Neural progenitor cell (in vitro differentiated cells): ENCODE data around the gene FARS2. TPM values are rescaled to one million over a fixed set of nuclear protein-coding genes. Genes with fewer than 3 reads are reported as not detected.

Experiments used
- DNase-seq: peaks from one replicate; pipeline ENCODE4 v3.0.0-alpha.2; 2016; ENCODE audit warnings: low spot score
- H2AFZ ChIP-seq: fragments of 200-600 bp; sonication (generic); replicated peaks from 2 replicates; pipeline ENCODE4 v1.6.1; 2016; ENCODE audit warnings: antibody characterized with exemption
- H3F3A ChIP-seq: fragments of 200-600 bp; sonication (generic); 2 replicates; pipeline ENCODE4 v1.6.1; 2016; ENCODE audit warnings: antibody characterized with exemption, low read depth
- H3K27ac ChIP-seq: fragments of 200-600 bp; sonication (generic); 2 replicates; pipeline ENCODE4 v1.5.1; 2016; ENCODE audit warnings: mild to moderate bottlenecking
- H3K27me3 ChIP-seq: fragments of 200-600 bp; sonication (generic); 2 replicates; pipeline ENCODE4 v1.6.1; 2016; ENCODE audit warnings: mild to moderate bottlenecking, moderate library complexity
- H3K36me3 ChIP-seq: fragments of 200-600 bp; sonication (generic); 2 replicates; pipeline ENCODE4 v1.5.1; 2016
- H3K4me1 ChIP-seq: fragments of 200-600 bp; sonication (generic); 2 replicates; pipeline ENCODE4 v1.6.1; 2016; ENCODE audit warnings: mixed run types
- H3K4me2 ChIP-seq: fragments of 200-600 bp; sonication (generic); 2 replicates; pipeline ENCODE4 v1.6.1; 2016
- H3K4me3 ChIP-seq: fragments of 200-600 bp; sonication (generic); 2 replicates; pipeline ENCODE4 v1.5.1; 2016
- H3K79me2 ChIP-seq: fragments of 200-600 bp; sonication (generic); 2 replicates; pipeline ENCODE4 v1.6.1; 2016; ENCODE audit warnings: low read depth
- H3K9ac ChIP-seq: fragments of 200-600 bp; sonication (generic); 2 replicates; pipeline ENCODE4 v1.6.1; 2016
- H3K9me3 ChIP-seq: fragments of 200-600 bp; sonication (generic); 2 replicates; pipeline ENCODE4 v1.5.1; 2016; ENCODE audit warnings: low read depth
- H4K20me1 ChIP-seq: fragments of 200-600 bp; sonication (generic); 2 replicates; pipeline ENCODE4 v1.6.1; 2016; ENCODE audit warnings: low read depth
- H3K27ac Mint-ChIP-seq: 3 replicates; pipeline ENCODE4 v1.8.0; 2021; ENCODE audit warnings: mixed read lengths
- H3K27me3 Mint-ChIP-seq: 2 replicates; pipeline ENCODE4 v1.8.0; 2022; ENCODE audit warnings: low read depth, mild to moderate bottlenecking, inconsistent platforms, moderate library complexity, mixed read lengths; ENCODE audit not compliant: insufficient read depth
- H3K36me3 Mint-ChIP-seq: 3 replicates; pipeline ENCODE4 v1.8.0; 2021; ENCODE audit warnings: mixed read lengths
- H3K4me1 Mint-ChIP-seq: 3 replicates; pipeline ENCODE4 v1.8.0; 2021; ENCODE audit warnings: mixed read lengths
- H3K4me3 Mint-ChIP-seq: 3 replicates; pipeline ENCODE4 v1.8.0; 2021; ENCODE audit warnings: mild to moderate bottlenecking, moderate library complexity, mixed read lengths
- H3K9me3 Mint-ChIP-seq: 3 replicates; pipeline ENCODE4 v1.8.0; 2020; ENCODE audit warnings: mixed read lengths
- CTCF ChIP-seq: fragments of 200-600 bp; sonication (generic); IDR thresholded peaks from 2 replicates; pipeline ENCODE4 v1.5.1; 2017; ENCODE audit warnings: antibody characterized with exemption, mild to moderate bottlenecking
- EZH2 ChIP-seq: fragments of 200-600 bp; sonication (generic); IDR thresholded peaks from 2 replicates; pipeline ENCODE4 v1.6.1; 2017; ENCODE audit warnings: antibody characterized with exemption, mild to moderate bottlenecking, moderate library complexity
- EZH2phosphoT487 ChIP-seq: fragments of 200-600 bp; sonication (generic); IDR thresholded peaks from 2 replicates; pipeline ENCODE4 v1.6.1; 2017; ENCODE audit warnings: antibody characterized with exemption
- total RNA-seq: library from RNA; depleted of rRNA; stranded (reverse); fragments of >200 nt; gene quantifications from 2 replicates; pipeline ENCODE4 v1.2.3, GENCODE V29; 2015; ENCODE audit warnings: low replicate concordance

FARS2 gene
- total RNA-seq, 1 donor from 2014 or later, result 10.8 TPM

DNA sequence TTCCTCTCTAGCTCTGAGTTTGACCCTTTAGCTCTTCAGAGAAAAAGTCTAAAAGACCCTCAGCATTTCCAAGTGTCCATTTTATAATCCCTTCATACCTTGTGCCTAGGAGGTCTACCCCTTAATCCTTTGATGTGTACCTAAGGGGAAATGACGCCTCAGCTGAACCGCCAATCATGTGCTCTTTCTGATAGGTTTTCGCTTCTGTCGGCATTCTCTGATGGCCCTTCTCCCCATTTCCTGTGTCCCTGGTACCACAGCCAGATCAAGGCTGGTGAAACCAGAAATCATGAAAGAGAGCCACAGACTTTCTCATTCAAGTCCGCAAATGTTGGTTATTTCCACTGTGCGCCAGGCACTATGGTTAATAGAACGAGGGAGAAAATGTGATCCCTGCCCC, 333.9 kb downstream of the FARS2 start:
- Histone ChIP-seq H3K9ac (no peak overlapping the region), H4K20me1 (no peaks in the 10 kb centered on the region), H3K4me3 (no peak overlapping the region), H3K9me3 (no peaks in the 10 kb centered on the region), H3K27me3 (no peaks in the 10 kb centered on the region), H3K4me2 (no peak overlapping the region), H3K79me2 (no peaks in the 10 kb centered on the region), H2AFZ (no peak overlapping the region), H3K27ac (no peak overlapping the region), H3K4me1 (peaks cover 10% of the 10 kb centered on the region), H3K36me3 (no peaks in the 10 kb centered on the region), H3F3A (no peaks in the 10 kb centered on the region)
- TF ChIP-seq EZH2, result no peak
- TF ChIP-seq CTCF, result no peak
- TF ChIP-seq EZH2phosphoT487, result no peak
- no peaks in the 10 kb centered on the region for H3K36me3 Mint-ChIP-seq
- no peaks in the 10 kb centered on the region for H3K9me3 Mint-ChIP-seq
- DNase-seq, result no peak
- H3K27me3 Mint-ChIP-seq, result peaks cover 5% of the 10 kb centered on the region
- peaks cover 12% of the 10 kb centered on the region for H3K4me1 Mint-ChIP-seq
- no peak overlapping the region for H3K27ac Mint-ChIP-seq
- H3K4me3 Mint-ChIP-seq, result no peak overlapping the region

DNA sequence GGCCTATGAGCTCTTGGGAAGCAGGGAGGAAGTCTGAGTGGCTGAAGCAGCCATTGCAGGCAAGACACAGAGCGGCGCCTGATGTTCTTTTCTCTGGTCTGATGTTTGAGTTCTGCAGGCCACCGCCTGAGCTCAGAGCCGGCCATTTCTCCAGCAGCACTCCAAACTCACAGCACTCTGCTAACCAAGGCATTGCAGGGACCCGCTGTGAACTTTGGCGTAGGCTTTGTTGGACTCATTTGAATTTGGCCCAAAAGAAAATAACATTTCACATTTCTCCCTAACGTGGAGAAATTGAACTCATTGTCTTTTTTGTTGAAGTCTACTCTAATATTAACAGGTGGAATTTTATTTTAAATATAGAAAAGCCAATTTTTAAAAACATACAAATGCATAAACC, 336.1 kb downstream of the FARS2 start:
- no peaks in the 10 kb centered on the region for H3K27me3 ChIP-seq
- DNase-seq, result no peak
- H3K4me1 Mint-ChIP-seq, result peaks cover 11% of the 10 kb centered on the region
- H3K9me3 Mint-ChIP-seq, result no peaks in the 10 kb centered on the region
- no peak overlapping the region for H3K4me3 Mint-ChIP-seq
- peaks cover 10% of the 10 kb centered on the region for H3K4me1 ChIP-seq
- peaks cover 2% of the 10 kb centered on the region for H3K36me3 Mint-ChIP-seq
- no peaks in the 10 kb centered on the region for H3K79me2 ChIP-seq
- no peak overlapping the region for H2AFZ ChIP-seq
- peaks cover 5% of the 10 kb centered on the region for H3K27me3 Mint-ChIP-seq
- H3K9me3 ChIP-seq, result no peaks in the 10 kb centered on the region
- H3K27ac ChIP-seq, result no peak overlapping the region
- no peak overlapping the region for H3K4me3 ChIP-seq
- H3K36me3 ChIP-seq, result no peaks in the 10 kb centered on the region
- H3K27ac Mint-ChIP-seq, result no peak overlapping the region
- no peaks in the 10 kb centered on the region for H4K20me1 ChIP-seq
- H3F3A ChIP-seq, result no peaks in the 10 kb centered on the region
- no peak overlapping the region for H3K4me2 ChIP-seq
- no peak for TF ChIP-seq EZH2
- no peak for TF ChIP-seq CTCF
- no peak for TF ChIP-seq EZH2phosphoT487
- no peak overlapping the region for H3K9ac ChIP-seq

DNA sequence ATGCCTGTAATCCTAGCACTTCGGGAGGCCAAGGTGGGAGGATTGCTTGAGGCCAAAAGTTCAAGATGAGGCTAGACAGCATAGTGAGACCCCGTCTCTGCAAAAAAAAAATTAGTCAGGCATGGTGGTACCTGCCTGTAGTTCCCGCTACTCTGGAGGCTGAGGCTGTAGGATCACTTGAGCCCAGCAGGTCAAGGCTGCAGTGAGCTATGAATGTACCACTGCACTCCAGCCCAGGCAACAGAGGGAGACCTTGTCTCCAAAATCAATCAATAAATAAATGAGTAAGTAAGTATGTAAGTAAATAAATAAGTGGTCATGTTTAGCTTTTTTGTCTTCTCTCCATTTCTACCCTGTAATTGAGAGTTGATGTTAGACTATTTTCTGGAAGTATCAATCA, 336.8 kb downstream of the FARS2 start:
- Mint-ChIP-seq H3K9me3 (no peaks in the 10 kb centered on the region), H3K4me1 (peaks cover 9% of the 10 kb centered on the region), H3K36me3 (peaks cover 2% of the 10 kb centered on the region), H3K27me3 (peaks cover 5% of the 10 kb centered on the region), H3K4me3 (no peak overlapping the region), H3K27ac (no peak overlapping the region)
- Histone ChIP-seq H2AFZ (no peak overlapping the region), H3K9me3 (no peaks in the 10 kb centered on the region), H4K20me1 (no peaks in the 10 kb centered on the region), H3F3A (no peaks in the 10 kb centered on the region), H3K9ac (no peak overlapping the region), H3K79me2 (no peaks in the 10 kb centered on the region), H3K27ac (no peak overlapping the region), H3K4me3 (no peak overlapping the region), H3K4me2 (no peak overlapping the region), H3K4me1 (peaks cover 10% of the 10 kb centered on the region), H3K27me3 (no peaks in the 10 kb centered on the region), H3K36me3 (no peaks in the 10 kb centered on the region)
- no peak for DNase-seq
- no peak for TF ChIP-seq CTCF
- no peak for TF ChIP-seq EZH2phosphoT487
- no peak for TF ChIP-seq EZH2

DNA sequence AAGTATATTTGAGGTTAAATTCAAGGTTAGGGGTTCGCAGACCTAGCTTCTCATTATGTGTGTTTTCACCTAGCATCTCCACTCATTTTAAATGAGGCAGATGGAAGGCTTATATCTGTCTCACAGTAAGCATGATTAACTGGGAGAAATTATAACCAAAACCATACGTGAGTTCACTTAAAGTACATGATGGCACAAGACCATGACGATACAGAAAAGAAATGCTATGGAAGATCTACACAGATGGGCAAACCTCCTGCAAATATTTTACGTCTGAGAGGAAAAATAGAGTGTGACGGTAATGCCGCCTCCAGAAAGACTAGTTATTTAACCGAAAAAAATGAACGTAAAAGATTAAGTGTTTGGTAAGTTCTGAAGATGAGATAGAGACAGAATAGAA, 337.8 kb downstream of the FARS2 start:
- no peak overlapping the region for H3K4me2 ChIP-seq
- DNase-seq, result no peak
- Mint-ChIP-seq H3K27ac (no peak overlapping the region), H3K4me3 (no peak overlapping the region), H3K27me3 (peaks cover 5% of the 10 kb centered on the region), H3K36me3 (peaks cover 2% of the 10 kb centered on the region), H3K9me3 (no peaks in the 10 kb centered on the region), H3K4me1 (peaks cover 7% of the 10 kb centered on the region)
- no peaks in the 10 kb centered on the region for H3K36me3 ChIP-seq
- no peak overlapping the region for H3K9ac ChIP-seq
- no peak overlapping the region for H2AFZ ChIP-seq
- H3K4me3 ChIP-seq, result no peak overlapping the region
- H3F3A ChIP-seq, result no peaks in the 10 kb centered on the region
- H3K79me2 ChIP-seq, result no peaks in the 10 kb centered on the region
- TF ChIP-seq CTCF (no peak), EZH2 (no peak)
- no peak overlapping the region for H3K27ac ChIP-seq
- H3K4me1 ChIP-seq, result peaks cover 5% of the 10 kb centered on the region
- H4K20me1 ChIP-seq, result no peaks in the 10 kb centered on the region
- H3K9me3 ChIP-seq, result no peaks in the 10 kb centered on the region
- no peaks in the 10 kb centered on the region for H3K27me3 ChIP-seq
